Suprapubic skin (tissue), 4 donors: ENCODE results near the gene ADK. TPM values are rescaled to one million over a fixed set of nuclear protein-coding genes. Genes with fewer than 3 reads are reported as not detected.

Experiments used
- DNase-seq, 2 donors: peaks; one replicate each; pipeline ENCODE4 v3.0.0-alpha.2; 2019; ENCODE audit warnings: low spot score in 2 of 2
- H3K27ac ChIP-seq: fragments of 200-600 bp; sonication (generic); one replicate; pipeline ENCODE4 v1.5.1; 2019
- H3K27me3 ChIP-seq: fragments of 200-600 bp; sonication (generic); one replicate; pipeline ENCODE4 v1.5.1; 2019
- H3K36me3 ChIP-seq: fragments of 200-600 bp; sonication (generic); one replicate; pipeline ENCODE4 v1.5.1; 2019
- H3K4me1 ChIP-seq: fragments of 200-600 bp; sonication (generic); one replicate; pipeline ENCODE4 v1.5.1; 2019
- H3K4me3 ChIP-seq: fragments of 200-600 bp; sonication (generic); one replicate; pipeline ENCODE4 v1.5.1; 2019; ENCODE audit warnings: mild to moderate bottlenecking
- H3K9me3 ChIP-seq: fragments of 200-600 bp; sonication (generic); one replicate; pipeline ENCODE4 v1.5.1; 2019
- EP300 ChIP-seq: sonication (generic); formaldehyde crosslinking; IDR thresholded peaks from one replicate; pipeline ENCODE4 v1.6.1; 2017; ENCODE audit warnings: antibody characterized with exemption
- POLR2A ChIP-seq, 2 donors: fragments of 450-650 bp; IDR thresholded peaks; one replicate each; pipeline ENCODE4 v1.6.1; 2017; ENCODE audit warnings: antibody characterized with exemption in 2 of 2, mild to moderate bottlenecking in 2 of 2, moderate library complexity in 2 of 2
- POLR2AphosphoS5 ChIP-seq, 3 donors: sonication (generic); formaldehyde crosslinking; IDR thresholded peaks; one replicate each; pipeline ENCODE4 v1.6.1; 2017; ENCODE audit warnings: antibody characterized with exemption in 3 of 3
- WGBS: methylation state at CpG from one replicate; pipeline ENCODE4 v1.1.5; 2018; 5-methylcytosine and 5-hydroxymethylcytosine counted together
- total RNA-seq, 4 donors: library from RNA; depleted of rRNA; stranded (reverse); fragments of >200 nt; gene quantifications; one replicate each; pipeline ENCODE4 v1.1.0, GENCODE V29; 2016
- TF ChIP-seq, protein P1 (sequence below), 2 donors: fragments of 200-600 bp in 1 of 2; fragments of 450-650 bp in 1 of 2; sonication (generic) in 1 of 2; IDR thresholded peaks; one replicate each; pipeline ENCODE4 v1.5.1; 2016 to 2019; ENCODE audit warnings: antibody characterized with exemption in 2 of 2, mild to moderate bottlenecking in 1 of 2, moderate library complexity in 1 of 2

ADK gene
- total RNA-seq, 4 donors from 2014 or later, result 33.0 to 57.3 (median 48.0) TPM

DNA sequence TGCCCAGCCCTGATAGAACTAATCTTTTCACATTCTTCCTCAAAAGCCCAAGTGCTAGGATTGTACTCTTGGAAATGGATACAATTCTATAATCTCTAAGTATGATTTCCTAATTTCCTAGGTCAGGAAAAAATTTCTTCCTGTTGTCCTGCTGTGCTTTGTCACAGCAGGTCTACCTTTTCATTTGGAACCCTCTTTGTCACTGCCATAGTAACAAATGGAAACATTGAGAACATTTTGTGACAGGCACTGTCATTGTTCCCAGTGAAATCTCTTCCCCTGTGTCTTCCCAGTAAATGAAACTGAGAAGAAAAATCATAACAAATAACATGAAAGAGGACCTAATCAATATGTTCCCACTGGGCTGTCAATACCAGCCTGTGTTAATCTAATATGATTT is 524.5 kb downstream of the ADK start:
- no peaks in the 10 kb centered on the region for H3K27me3 ChIP-seq
- H3K4me3 ChIP-seq, result no peak overlapping the region
- H3K4me1 ChIP-seq, result no peaks in the 10 kb centered on the region
- H3K36me3 ChIP-seq, result peaks cover 44% of the 10 kb centered on the region
- peaks cover 5% of the 10 kb centered on the region for H3K9me3 ChIP-seq
- TF ChIP-seq EP300 (no peak), POLR2AphosphoS5 (IDR thresholded peaks at IDR 0.05) (no peak), POLR2A (IDR thresholded peaks at IDR 0.05) (no peak)
- TF ChIP-seq, protein P1, sequence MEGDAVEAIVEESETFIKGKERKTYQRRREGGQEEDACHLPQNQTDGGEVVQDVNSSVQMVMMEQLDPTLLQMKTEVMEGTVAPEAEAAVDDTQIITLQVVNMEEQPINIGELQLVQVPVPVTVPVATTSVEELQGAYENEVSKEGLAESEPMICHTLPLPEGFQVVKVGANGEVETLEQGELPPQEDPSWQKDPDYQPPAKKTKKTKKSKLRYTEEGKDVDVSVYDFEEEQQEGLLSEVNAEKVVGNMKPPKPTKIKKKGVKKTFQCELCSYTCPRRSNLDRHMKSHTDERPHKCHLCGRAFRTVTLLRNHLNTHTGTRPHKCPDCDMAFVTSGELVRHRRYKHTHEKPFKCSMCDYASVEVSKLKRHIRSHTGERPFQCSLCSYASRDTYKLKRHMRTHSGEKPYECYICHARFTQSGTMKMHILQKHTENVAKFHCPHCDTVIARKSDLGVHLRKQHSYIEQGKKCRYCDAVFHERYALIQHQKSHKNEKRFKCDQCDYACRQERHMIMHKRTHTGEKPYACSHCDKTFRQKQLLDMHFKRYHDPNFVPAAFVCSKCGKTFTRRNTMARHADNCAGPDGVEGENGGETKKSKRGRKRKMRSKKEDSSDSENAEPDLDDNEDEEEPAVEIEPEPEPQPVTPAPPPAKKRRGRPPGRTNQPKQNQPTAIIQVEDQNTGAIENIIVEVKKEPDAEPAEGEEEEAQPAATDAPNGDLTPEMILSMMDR (IDR thresholded peaks at IDR 0.05), result no peak
- no peak for DNase-seq
- H3K27ac ChIP-seq, result no peak overlapping the region

DNA sequence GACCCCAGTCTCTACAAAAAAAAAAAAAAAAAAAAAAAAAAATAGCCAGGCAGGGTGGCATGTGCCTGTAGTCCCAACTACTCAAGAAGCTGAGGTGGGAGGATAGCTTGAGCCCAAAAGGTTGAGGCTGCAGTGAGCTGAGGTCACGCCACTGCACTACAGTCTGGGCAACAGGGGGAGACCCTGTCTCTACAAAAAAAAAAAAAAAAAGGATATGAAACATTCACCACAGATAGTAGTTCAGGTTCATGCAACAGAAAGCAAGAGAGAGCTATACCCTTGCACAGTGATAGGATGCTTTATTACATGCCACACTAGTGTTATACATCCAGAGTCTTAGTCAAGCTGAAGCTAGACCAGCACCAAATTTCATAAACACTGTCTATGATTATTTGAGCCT is 526.9 kb downstream of the ADK start:
- Histone ChIP-seq H3K27me3 (no peaks in the 10 kb centered on the region), H3K36me3 (peaks cover 30% of the 10 kb centered on the region), H3K27ac (no peak overlapping the region), H3K4me3 (no peak overlapping the region), H3K9me3 (peaks cover 5% of the 10 kb centered on the region), H3K4me1 (no peaks in the 10 kb centered on the region)
- TF ChIP-seq, protein P1 (IDR thresholded peaks at IDR 0.05), result no peak
- no peak for TF ChIP-seq EP300
- TF ChIP-seq POLR2AphosphoS5 (IDR thresholded peaks at IDR 0.05), result no peak
- TF ChIP-seq POLR2A (IDR thresholded peaks at IDR 0.05), result no peak
- 96% methylated on average over 1 of the region's 1 CpG for whole genome bisulfite sequencing
- DNase-seq, result no peak

DNA sequence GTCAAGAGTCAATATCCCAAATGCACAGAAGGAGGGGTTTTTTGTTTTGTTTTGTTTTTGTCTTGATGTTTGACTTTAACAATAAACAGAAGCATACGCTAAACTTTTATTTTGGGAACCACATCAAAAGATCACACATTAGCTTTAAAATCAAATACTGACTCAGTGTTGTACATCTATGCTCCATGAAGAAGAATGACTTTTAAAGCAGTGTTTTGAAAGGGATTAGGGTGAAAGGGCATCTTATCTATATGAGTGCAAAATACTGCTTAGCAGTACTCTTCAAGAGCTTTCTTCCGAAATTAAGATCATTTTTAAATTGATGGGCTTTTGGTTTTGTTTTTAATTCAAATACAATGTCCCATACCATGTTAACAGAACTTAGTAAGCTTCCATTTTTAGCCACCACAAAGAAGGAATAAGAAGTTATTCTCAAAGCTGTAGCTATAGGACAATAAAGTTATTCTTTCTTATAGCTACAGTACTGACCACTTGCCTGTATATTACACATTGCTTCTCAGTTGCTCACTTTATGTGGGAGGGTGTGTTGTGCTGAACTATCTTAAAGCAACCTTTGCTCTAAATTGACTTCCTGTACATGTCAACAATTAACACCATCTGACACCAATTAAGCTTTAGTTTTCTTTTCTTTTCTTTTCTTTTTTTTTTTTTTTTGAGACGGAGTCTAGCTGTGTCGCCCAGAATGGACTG is 531.1 kb downstream of the ADK start:
- H3K4me1 ChIP-seq, result no peaks in the 10 kb centered on the region
- no peak for DNase-seq
- 87% methylated on average over 4 of the region's 4 CpGs for WGBS

DNA sequence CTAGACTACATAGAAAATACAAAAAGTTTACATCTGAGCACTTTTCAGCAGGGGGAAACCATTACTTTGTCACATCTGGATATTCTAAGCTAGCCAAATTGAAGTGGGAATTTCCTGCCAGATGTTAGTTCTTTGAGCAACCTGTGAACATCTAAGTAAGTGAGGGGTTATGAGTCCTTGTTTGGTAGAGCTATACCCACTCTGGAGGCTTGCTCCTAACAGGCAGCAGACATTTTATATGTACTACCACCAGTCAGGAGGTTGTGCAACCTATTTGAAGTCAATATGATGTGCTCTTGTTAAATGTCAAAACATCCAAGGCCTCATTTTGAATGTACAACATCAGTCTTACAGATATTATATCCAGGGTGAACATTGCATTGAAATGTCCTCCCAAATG is 532.0 kb downstream of the ADK start:
- no peaks in the 10 kb centered on the region for H3K36me3 ChIP-seq
- H3K27ac ChIP-seq, result no peak overlapping the region
- H3K4me1 ChIP-seq, result no peaks in the 10 kb centered on the region
- no peak overlapping the region for H3K4me3 ChIP-seq
- DNase-seq, result no peak
- no peaks in the 10 kb centered on the region for H3K9me3 ChIP-seq
- H3K27me3 ChIP-seq, result no peaks in the 10 kb centered on the region
- no peak for TF ChIP-seq EP300
- no peak for TF ChIP-seq POLR2A (IDR thresholded peaks at IDR 0.05)
- TF ChIP-seq POLR2AphosphoS5 (IDR thresholded peaks at IDR 0.05), result no peak
- TF ChIP-seq, protein P1 (IDR thresholded peaks at IDR 0.05), result no peak

More for the DNA sequence above, 531.1 kb downstream of the ADK start:
- H3K36me3 ChIP-seq, result peaks cover 4% of the 10 kb centered on the region
- TF ChIP-seq POLR2AphosphoS5 (IDR thresholded peaks at IDR 0.05) (no peak), EP300 (no peak), POLR2A (IDR thresholded peaks at IDR 0.05) (no peak)
- TF ChIP-seq, protein P1 (IDR thresholded peaks at IDR 0.05), result no peak
- no peak overlapping the region for H3K4me3 ChIP-seq
- no peaks in the 10 kb centered on the region for H3K9me3 ChIP-seq
- H3K27me3 ChIP-seq, result no peaks in the 10 kb centered on the region
- no peak overlapping the region for H3K27ac ChIP-seq

DNA sequence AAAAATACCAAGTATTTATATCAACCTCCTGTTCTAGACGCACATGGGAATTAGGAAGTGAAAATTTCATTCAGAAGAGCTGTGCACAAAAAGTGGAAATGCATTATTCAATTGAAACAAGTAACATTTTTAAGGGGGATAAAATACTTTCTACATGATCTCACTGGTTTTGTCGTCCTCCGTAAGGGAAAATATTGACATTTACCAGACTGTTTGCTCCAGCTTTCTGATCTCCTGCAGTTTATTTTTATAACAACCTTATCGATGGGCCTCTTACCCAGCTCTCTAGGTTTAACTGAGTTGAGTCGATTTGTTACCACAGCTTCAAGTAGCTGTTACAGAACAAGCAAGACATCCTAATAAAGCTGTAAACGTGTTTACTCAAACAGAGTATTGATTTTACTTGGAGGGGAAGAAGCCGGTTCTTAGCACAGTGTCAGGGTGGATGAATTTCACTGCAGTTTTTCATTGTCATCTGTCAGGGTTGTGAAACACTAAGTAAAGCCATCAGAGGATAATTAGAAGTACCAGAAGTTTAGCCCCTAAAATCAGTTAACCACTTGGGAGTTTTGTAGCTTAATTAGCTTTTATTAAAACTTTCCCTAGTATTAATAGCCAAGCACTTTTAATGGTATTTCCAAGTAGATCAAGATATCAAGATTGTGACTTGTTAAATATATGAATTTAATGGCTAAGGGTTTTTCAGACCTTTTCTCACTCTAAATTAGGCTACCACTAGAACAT is 532.8 kb downstream of the ADK start:
- no peak overlapping the region for H3K4me3 ChIP-seq
- no peaks in the 10 kb centered on the region for H3K27me3 ChIP-seq
- no peak overlapping the region for H3K27ac ChIP-seq
- no peaks in the 10 kb centered on the region for H3K4me1 ChIP-seq
- 64% methylated on average over 7 of the region's 7 CpGs for whole genome bisulfite sequencing
- H3K9me3 ChIP-seq, result no peaks in the 10 kb centered on the region
- no peaks in the 10 kb centered on the region for H3K36me3 ChIP-seq
- DNase-seq, result no peak
- no peak for TF ChIP-seq POLR2A (IDR thresholded peaks at IDR 0.05)
- TF ChIP-seq, protein P1 (IDR thresholded peaks at IDR 0.05), result no peak
- no peak for TF ChIP-seq EP300
- TF ChIP-seq POLR2AphosphoS5 (IDR thresholded peaks at IDR 0.05), result no peak
